Stimulated activated CD4-positive, alpha-beta T cell treated with anti-CD3 and anti-CD28 coated beads, Interleukin-4, amount 100 ng/mL, for 1 hour (primary cell): ENCODE results near the gene BBS1.

ENCODE experiments used
- DNase-seq: peaks from one replicate; pipeline ENCODE4 v3.0.0-alpha.2; 2020

Gene BBS1

GRCh38 chr11:66555416-66555815 is 45.0 kb downstream of the BBS1 start:
- no peak for DNase-seq

GRCh38 chr11:66556086-66556485 is 45.7 kb downstream of the BBS1 start:
- DNase-seq = no peak

- DNase-seq = no peak
These were observed 47.4 kb downstream of the BBS1 start for GRCh38 chr11:66557733-66558326.

- peak; percentile 46 for DNase-seq
These were observed 48.9 kb downstream of the BBS1 start for GRCh38 chr11:66559142-66559865.

- DNase-seq = no peak
These were observed 49.6 kb downstream of the BBS1 start for GRCh38 chr11:66559866-66560676.

- DNase-seq = no peak
These were observed 50.9 kb downstream of the BBS1 start for GRCh38 chr11:66561178-66561974.

GRCh38 chr11:66561975-66562248 is 51.5 kb downstream of the BBS1 start:
- no peak for DNase-seq

GRCh38 chr11:66562275-66562674 is 51.8 kb downstream of the BBS1 start:
- no peak for DNase-seq

- no peak for DNase-seq
These were observed 52.6 kb downstream of the BBS1 start for GRCh38 chr11:66562907-66563583.

- DNase-seq = no peak
These were observed 53.4 kb downstream of the BBS1 start for GRCh38 chr11:66563832-66564231.

- DNase-seq = no peak
These were observed 54.1 kb downstream of the BBS1 start for GRCh38 chr11:66564538-66564937.

- DNase-seq = no peak
These were observed 54.5 kb downstream of the BBS1 start for GRCh38 chr11:66564984-66565383.

GRCh38 chr11:66566221-66566620 is 55.8 kb downstream of the BBS1 start:
- DNase-seq = no peak

- DNase-seq = no peak
These were observed 57.3 kb downstream of the BBS1 start for GRCh38 chr11:66567787-66568123.

- peak; percentile 77 for DNase-seq
These were observed 57.9 kb downstream of the BBS1 start, which contains the start of gene CTSF for GRCh38 chr11:66568124-66568916. CTSF (minus strand) TSS chr11:66568606; CDS start chr11:66568486, 120 bp downstream.

GRCh38 chr11:66569076-66569475 is 58.6 kb downstream of the BBS1 start:
- DNase-seq = no peak

- no peak for DNase-seq
These were observed 59.8 kb downstream of the BBS1 start for GRCh38 chr11:66570079-66570849.

- DNase-seq = no peak
These were observed 60.4 kb downstream of the BBS1 start for GRCh38 chr11:66570850-66571180.

GRCh38 chr11:66579017-66579606 is 68.7 kb downstream of the BBS1 start:
- peak; percentile 83 for DNase-seq

GRCh38 chr11:66580803-66581202 is 70.4 kb downstream of the BBS1 start:
- no peak for DNase-seq

- DNase-seq = no peak
These were observed 70.8 kb downstream of the BBS1 start for GRCh38 chr11:66581261-66581660.
